Ureter (tissue), 1 donor: ENCODE measurements around the gene PBXIP1. TPM values are rescaled to one million over a fixed set of nuclear protein-coding genes. Genes with fewer than 3 reads are reported as not detected.

Experiments
- DNase-seq: peaks from one replicate; pipeline ENCODE4 v3.0.0-alpha.2; 2020; ENCODE audit warnings: low spot score
- total RNA-seq: library from RNA; stranded (reverse); gene quantifications from one replicate; pipeline ENCODE4 v1.2.4, GENCODE V29; 2023
- donor health status: DM: yes; HTN: yes; CAD: no.

PBXIP1 gene
- 71.2 TPM for total RNA-seq

GRCh38 chr1:154955718-154956543 is at the start of gene PBXIP1:
PBXIP1 (minus strand) TSS chr1:154956099; CDS start chr1:154953721, 2,378 bp downstream.
- peak; percentile 89 for DNase-seq

GRCh38 chr1:155005076-155006011 is 49.4 kb upstream of the PBXIP1 start:
- DNase-seq = peak; percentile 85

- DNase-seq = no peak
These were observed 48.6 kb upstream of the PBXIP1 start for GRCh38 chr1:155004352-155005075.

GRCh38 chr1:155003766-155004351 is 48.0 kb upstream of the PBXIP1 start:
- peak; percentile 87 for DNase-seq

GRCh38 chr1:155003227-155003765 is 47.4 kb upstream of the PBXIP1 start:
- no peak for DNase-seq

GRCh38 chr1:155002464-155003226 is 46.7 kb upstream of the PBXIP1 start, which contains the start of gene ZBTB7B:
ZBTB7B (plus strand) TSS chr1:155002802; CDS start chr1:155014661, 11,859 bp downstream.
- DNase-seq = no peak

GRCh38 chr1:155001675-155002463 is 46.0 kb upstream of the PBXIP1 start:
- peak; percentile 100 for DNase-seq

GRCh38 chr1:155001425-155001674 is 45.5 kb upstream of the PBXIP1 start:
- DNase-seq = no peak

GRCh38 chr1:155000726-155001424 is 45.0 kb upstream of the PBXIP1 start:
- DNase-seq = peak; percentile 97

GRCh38 chr1:155000411-155000725 is 44.5 kb upstream of the PBXIP1 start:
- DNase-seq = no peak

- peak; percentile 64 for DNase-seq
These were observed 43.9 kb upstream of the PBXIP1 start for GRCh38 chr1:154999571-155000410.

- peak; percentile 71 for DNase-seq
These were observed 43.1 kb upstream of the PBXIP1 start for GRCh38 chr1:154998818-154999570.

- no peak for DNase-seq
These were observed 42.4 kb upstream of the PBXIP1 start for GRCh38 chr1:154998201-154998780.

GRCh38 chr1:154996966-154997701 is 41.2 kb upstream of the PBXIP1 start:
- DNase-seq = no peak

GRCh38 chr1:154995301-154995983 is 39.5 kb upstream of the PBXIP1 start:
- peak; percentile 58 for DNase-seq

- no peak for DNase-seq
These were observed 38.7 kb upstream of the PBXIP1 start for GRCh38 chr1:154994591-154994990.
